Panc1 (cell line): Measurements from ENCODE around the gene MTTP.

Experiments
- POLR2AphosphoS5 ChIP-seq: IDR thresholded peaks from 2 replicates; pipeline ENCODE4 v1.6.1; 2012; ENCODE audit warnings: mild to moderate bottlenecking, low read depth, low read length, moderate library complexity
- SIN3A ChIP-seq: IDR thresholded peaks from 2 replicates; pipeline ENCODE4 v1.6.1; 2012; ENCODE audit warnings: low read depth, mild to moderate bottlenecking, low read length, moderate library complexity, borderline replicate concordance; ENCODE audit not compliant: insufficient read depth
- TF ChIP-seq, protein P1 (sequence below): fragments of 450-650 bp; IDR thresholded peaks from 2 replicates; pipeline ENCODE4 v1.5.1; 2017; ENCODE audit warnings: mild to moderate bottlenecking
- TF ChIP-seq, protein P2 (sequence below), 2 experiments: IDR thresholded peaks; 2 replicates each; pipeline ENCODE4 v1.6.1; 2011 to 2012; ENCODE audit warnings: low read depth in 2 of 2, control low read depth in 1 of 2, low read length in 1 of 2, mild to moderate bottlenecking in 1 of 2, moderate library complexity in 1 of 2; ENCODE audit not compliant: insufficient read depth in 1 of 2

DNA sequence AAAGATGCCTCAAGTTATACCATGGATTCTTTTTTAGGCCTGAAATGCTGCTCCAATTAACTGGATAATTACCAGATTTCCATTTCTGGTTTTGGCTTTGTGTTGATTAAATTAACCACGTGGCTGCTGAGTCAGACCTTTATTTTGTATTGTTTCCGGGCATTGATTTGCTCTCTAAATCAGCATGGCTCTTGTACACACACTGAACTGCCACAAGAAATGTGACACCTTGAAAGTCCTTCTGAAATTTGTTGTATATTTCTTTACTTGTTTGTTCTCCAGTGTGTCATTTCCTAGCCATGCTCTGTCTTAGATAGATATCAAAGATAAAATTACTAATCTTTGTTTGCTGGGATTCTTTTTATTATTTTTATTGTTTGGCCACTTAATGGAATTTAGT lies 11.7 kb downstream of the MTTP start:
- TF ChIP-seq, protein P1, sequence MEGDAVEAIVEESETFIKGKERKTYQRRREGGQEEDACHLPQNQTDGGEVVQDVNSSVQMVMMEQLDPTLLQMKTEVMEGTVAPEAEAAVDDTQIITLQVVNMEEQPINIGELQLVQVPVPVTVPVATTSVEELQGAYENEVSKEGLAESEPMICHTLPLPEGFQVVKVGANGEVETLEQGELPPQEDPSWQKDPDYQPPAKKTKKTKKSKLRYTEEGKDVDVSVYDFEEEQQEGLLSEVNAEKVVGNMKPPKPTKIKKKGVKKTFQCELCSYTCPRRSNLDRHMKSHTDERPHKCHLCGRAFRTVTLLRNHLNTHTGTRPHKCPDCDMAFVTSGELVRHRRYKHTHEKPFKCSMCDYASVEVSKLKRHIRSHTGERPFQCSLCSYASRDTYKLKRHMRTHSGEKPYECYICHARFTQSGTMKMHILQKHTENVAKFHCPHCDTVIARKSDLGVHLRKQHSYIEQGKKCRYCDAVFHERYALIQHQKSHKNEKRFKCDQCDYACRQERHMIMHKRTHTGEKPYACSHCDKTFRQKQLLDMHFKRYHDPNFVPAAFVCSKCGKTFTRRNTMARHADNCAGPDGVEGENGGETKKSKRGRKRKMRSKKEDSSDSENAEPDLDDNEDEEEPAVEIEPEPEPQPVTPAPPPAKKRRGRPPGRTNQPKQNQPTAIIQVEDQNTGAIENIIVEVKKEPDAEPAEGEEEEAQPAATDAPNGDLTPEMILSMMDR: no peak
- no peak for TF ChIP-seq SIN3A
- TF ChIP-seq, protein P2, sequence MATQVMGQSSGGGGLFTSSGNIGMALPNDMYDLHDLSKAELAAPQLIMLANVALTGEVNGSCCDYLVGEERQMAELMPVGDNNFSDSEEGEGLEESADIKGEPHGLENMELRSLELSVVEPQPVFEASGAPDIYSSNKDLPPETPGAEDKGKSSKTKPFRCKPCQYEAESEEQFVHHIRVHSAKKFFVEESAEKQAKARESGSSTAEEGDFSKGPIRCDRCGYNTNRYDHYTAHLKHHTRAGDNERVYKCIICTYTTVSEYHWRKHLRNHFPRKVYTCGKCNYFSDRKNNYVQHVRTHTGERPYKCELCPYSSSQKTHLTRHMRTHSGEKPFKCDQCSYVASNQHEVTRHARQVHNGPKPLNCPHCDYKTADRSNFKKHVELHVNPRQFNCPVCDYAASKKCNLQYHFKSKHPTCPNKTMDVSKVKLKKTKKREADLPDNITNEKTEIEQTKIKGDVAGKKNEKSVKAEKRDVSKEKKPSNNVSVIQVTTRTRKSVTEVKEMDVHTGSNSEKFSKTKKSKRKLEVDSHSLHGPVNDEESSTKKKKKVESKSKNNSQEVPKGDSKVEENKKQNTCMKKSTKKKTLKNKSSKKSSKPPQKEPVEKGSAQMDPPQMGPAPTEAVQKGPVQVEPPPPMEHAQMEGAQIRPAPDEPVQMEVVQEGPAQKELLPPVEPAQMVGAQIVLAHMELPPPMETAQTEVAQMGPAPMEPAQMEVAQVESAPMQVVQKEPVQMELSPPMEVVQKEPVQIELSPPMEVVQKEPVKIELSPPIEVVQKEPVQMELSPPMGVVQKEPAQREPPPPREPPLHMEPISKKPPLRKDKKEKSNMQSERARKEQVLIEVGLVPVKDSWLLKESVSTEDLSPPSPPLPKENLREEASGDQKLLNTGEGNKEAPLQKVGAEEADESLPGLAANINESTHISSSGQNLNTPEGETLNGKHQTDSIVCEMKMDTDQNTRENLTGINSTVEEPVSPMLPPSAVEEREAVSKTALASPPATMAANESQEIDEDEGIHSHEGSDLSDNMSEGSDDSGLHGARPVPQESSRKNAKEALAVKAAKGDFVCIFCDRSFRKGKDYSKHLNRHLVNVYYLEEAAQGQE (IDR thresholded peaks at IDR 0.05; ENCODE audit: insufficient read depth in 1 of 2, low read depth in 2 of 2, low read length in 1 of 2): no peak
- no peak for TF ChIP-seq POLR2AphosphoS5
